HG03108 (cell line): ENCODE data around the gene RRBP1.

Source experiments
- ATAC-seq: cut with Tn5 transposase; IDR thresholded peaks from one replicate; pipeline ENCODE4 v1.9.1; 2021; ENCODE audit warnings: moderate library complexity; ENCODE audit not compliant: unreplicated experiment

The RRBP1 gene

DNA sequence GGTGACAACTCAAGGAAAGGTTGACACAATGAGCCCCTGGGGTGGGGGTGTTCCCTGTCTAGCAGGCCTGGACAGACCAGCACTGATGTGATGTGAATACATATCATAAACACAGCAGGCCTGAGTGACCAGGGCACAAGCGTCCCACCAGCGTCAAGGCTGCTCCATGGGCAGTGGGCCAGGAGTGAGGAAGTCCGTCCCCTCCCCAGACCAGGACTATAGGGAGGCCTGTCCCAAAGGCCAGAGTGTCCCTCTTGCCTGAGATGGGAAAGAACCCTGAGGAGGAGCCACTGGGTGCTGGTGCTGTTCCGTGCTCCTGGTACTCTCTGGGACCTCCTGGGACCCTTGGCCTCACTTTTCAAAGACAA, 44.6 kb downstream of the RRBP1 start:
- no peak for ATAC-seq

GRCh38 chr20:17636523-17637412, 45.3 kb downstream of the RRBP1 start:
- no peak for ATAC-seq

GRCh38 chr20:17635332-17636244, 46.5 kb downstream of the RRBP1 start:
- ATAC-seq: no peak

DNA sequence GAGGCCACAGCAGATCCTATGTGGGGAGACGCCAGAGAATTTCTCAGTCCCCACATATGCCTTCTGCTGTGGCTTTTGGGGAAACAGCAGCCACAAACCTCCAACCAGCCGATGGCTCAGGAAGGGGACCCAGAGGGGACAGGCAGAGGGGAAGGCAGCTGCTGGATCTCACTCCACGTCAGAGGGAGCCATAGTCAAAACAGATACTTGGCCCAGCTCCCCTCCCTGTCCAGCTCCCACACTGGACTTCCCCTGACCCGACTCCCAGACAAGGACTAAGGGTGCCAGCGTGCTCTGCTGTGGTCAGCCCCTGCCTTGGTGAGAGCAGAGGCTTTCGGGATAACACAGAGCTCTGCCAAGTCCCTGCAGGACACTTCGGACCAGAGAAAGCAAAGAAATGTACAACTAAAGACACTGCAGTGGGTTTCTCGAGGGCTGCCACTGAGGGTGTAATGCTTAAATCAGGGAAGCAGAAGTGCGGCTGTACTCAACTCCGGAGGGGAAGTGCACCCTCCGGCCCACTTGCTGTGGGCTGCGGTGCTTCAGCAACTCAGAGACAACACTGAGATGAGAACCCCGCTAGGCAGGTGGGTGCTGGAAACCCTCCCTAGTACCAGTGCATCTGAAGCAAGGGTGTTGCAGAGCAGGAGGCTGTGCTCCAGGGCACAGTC, 47.2 kb downstream of the RRBP1 start:
- ATAC-seq: no peak

GRCh38 chr20:17633850-17634500, 48.1 kb downstream of the RRBP1 start:
- no peak for ATAC-seq

DNA sequence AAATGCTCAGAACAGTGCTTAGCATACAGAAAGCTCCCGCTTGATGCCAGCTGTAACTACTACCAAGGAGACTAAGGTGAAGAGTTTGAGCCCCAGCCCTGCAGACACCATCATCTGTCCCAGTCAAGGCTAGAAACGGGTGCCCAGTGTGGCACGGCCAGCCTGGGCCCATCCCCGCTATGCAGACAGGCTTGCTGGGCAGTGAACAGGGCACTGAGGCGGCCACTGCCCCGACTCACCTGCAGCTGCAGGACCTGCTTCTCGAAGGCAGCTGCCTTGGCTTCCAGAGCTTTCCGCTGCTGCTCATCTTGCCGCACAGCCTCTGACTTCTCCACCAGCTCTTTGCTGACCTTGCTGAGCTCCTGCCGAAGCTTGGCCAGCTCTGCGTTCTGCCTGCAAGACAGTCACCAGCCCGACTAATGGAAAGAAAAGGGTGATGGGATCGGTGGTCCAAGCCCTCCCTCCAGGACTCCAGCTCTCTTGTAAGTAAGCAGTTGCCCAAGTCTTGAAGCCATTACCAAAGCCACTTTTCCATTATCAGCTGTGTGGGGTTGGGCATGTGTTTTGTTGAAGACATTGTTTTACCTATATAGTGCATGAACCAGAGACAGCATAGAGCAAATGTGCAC, 48.7 kb downstream of the RRBP1 start:
- ATAC-seq: no peak

- ATAC-seq: no peak
These were observed 50.3 kb downstream of the RRBP1 start for GRCh38 chr20:17631576-17632319.

DNA sequence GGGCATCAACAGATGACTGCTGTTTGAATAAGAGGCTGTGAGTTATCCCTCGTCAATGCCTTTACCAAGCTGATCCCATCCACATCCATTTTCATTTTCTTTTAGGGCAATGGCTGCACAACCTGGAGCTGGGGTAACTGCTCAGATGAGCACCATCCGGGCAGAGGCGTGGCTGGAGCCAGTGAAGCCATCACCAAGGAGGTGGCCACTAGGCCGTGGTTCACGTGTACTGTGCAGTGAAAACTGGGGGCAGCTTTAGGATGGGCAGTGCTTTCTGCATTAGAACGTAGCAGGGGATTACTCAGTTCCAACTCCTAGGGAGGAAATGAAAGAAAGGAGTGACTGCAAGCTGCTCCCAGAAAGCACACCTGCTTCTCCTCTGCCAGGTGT, 51.2 kb downstream of the RRBP1 start:
- ATAC-seq: no peak

DNA sequence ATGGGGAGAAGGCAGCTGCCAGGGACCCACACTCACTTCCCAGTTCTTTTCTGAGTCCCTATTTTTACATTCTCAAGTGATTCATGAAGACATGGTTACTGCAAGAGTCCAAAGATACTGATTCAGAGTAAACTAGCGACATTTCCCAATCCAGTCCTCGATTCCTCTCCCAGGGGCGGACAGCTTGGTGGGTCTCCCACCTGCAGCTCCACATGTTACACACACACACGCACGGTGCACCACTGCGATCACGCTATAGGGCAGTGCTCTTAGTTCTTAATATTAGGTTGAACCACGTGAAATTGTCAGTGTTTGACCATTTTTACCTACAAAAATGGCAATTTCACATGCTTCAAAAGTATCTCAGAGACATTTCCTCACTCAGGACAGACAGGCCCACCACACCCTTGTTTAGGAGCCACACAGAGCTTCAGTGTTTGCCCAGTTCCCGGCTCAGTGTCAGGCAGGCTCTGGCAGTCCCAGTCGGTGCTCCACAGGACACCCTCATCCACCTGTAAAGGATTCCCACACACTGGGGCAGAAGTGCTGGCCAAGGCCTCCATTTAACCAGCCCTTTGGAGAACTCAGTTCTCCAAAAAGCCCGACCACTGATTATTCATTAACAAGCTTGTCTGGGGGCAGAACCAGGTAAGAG, 51.8 kb downstream of the RRBP1 start:
- ATAC-seq: no peak

GRCh38 chr20:17629678-17630089, 52.4 kb downstream of the RRBP1 start:
- ATAC-seq: no peak

DNA sequence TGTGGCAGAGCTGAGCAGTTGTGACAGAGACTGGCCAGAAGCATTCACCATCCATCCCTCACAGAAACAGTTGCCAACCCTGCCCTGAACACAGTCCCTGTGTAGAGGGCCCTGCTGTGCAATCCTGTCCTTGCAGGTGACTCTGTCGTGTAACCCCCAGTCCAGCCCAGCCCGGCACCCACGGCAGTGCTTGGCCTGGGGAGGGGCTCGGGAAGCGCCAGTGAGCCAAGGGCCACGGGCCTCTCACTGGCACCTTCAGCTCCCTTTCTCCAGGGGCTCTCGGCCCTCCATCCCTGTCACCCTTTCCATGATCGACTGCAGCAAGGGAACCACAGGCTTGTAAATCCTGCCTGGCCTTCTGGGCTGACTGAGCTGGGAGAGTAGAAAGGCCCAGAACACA, 53.0 kb downstream of the RRBP1 start:
- ATAC-seq: no peak

DNA sequence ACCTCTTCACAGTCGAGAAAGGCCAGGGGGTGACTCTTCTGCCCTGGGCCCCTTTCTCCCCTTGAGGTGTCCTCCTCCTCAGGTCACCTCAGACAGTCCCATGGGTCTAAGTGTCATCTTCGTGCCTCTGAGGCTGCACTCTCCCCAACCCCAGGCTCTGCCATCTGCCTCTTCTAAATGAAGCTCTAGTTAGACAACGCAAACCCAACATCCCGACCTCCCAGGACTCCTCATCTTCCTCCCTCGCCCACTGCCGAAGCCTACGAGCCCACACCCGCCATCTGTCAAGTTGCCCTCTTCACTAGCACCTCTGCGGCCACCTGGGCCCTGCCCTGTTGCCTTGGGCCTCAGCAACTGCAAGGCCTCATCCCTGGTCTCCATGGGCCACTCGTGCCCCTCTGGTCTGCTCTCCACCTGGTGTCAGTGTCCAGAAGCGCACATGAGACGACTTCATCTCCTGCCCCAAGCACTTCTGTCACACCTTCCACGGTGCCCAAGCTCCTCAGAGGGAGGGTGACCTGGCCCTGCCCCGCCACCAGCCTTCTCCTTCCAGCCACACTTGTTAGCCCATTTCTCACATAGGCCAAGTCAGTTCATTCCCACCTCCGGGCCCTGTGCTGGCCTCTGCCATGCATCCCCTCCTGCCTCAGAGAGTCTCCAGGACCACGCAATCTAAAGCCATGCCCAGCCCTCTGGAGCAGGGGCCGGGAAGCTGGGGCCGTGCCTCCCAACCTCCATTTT, 53.8 kb downstream of the RRBP1 start:
- ATAC-seq: no peak

GRCh38 chr20:17627101-17627955, 54.7 kb downstream of the RRBP1 start:
- no peak for ATAC-seq

GRCh38 chr20:17626217-17627007, 55.6 kb downstream of the RRBP1 start:
- ATAC-seq: no peak

DNA sequence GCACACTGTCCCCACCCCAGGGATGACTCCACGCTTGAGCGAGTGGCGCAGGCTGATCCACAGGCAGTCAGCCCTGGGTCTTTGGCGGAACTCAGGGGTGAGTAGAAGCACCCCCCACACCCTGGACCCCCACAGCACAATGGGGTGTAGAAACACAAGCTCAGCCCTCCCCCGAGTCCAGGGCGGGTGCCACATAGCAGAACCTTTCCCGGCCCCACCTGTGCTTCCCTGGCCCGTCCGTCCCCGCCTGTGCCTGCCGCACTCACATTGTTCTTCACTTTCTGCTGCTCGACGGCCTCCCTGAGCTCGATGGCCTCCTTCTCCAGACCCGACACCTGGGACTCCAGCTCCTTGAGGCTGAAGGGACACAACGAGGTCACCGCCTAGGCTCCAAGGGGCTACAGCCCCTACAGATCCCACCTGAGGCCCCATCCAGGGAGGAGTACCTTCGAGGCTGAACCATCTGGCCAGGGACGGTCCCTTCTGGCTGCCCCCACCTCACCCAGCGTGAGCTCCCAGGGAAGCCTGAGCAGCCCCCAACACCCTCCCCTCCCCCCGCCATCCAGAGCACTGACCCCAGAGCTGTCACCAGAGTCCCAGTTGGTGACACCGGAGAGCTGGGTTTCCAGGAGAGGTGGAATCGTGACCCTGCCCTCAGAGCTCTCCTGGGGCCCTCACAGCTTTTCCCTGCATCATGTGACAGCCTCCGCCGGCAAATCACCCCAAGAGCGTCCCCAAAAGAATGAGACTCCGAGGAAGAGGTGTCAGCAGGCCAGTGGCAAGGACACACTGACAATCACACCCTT, 56.6 kb downstream of the RRBP1 start:
- no peak for ATAC-seq
